K562 (cell line): ENCODE data around the gene DNMT1. TPM values are rescaled to one million over a fixed set of nuclear protein-coding genes. Genes with fewer than 3 reads are reported as not detected.

Experiments used
- ATAC-seq: fragments of 200-7000 bp; cut with Tn5 transposase; 3 replicates; pipeline ENCODE4 v1.9.1; 2020; ENCODE audit warnings: moderate library complexity
- BruUV-seq: library from RNA; stranded (reverse); fragments of 400-500 nt; replicated peaks from 2 replicates; lab custom pipeline; 2021; lab: Mats Ljungman, UMichigan
- CTCF ChIA-PET: fragments of 300-600 bp; formaldehyde crosslinking; extraction: SDS; loops from one replicate; lab custom pipeline; 2021; ENCODE audit warnings: low intra/inter-chr PET ratio; lab: Yijun Ruan, JAX
- POLR2A ChIA-PET: fragments of 300-600, 350-650 bp; sonication (Branson Sonifier 250); formaldehyde crosslinking; extraction: SDS; loops from one replicate; lab custom pipeline; 2021; ENCODE audit warnings: antibody characterized with exemption, inconsistent platforms; lab: Yijun Ruan, JAX
- DNase-seq, 4 experiments: peaks; one replicate each; pipeline versions ENCODE4 v3.0.0 to v3.0.0-alpha.2; 2011 to 2018; ENCODE audit warnings: low spot score in 3 of 4, mixed read lengths in 3 of 4; ENCODE audit errors: extremely low read depth in 1 of 4
- FAIRE-seq: peaks from 2 replicates; lab custom pipeline; 2011; peaks lifted over from hg19 to GRCh38; lab: Jason Lieb, UNC
- H2AFZ ChIP-seq: 2 replicates; pipeline ENCODE4 v1.6.0; 2011; ENCODE audit warnings: low read depth, low read length, control low read depth, inconsistent platforms
- H3K27ac ChIP-seq: fragments of 200-600 bp; 3 replicates; pipeline ENCODE4 v1.8.0; 2011; ENCODE audit warnings: low read depth, mild to moderate bottlenecking, control low read depth, inconsistent platforms, low read length, moderate library complexity, mixed read lengths; ENCODE audit errors: extremely low read depth
- H3K27me3 ChIP-seq, 2 experiments: fragments of 300-600 bp in 1 of 2; 2 replicates in 1 of 2; 3 replicates in 1 of 2; pipeline versions ENCODE4 v1.6.0 to v1.8.0; 2011; ENCODE audit warnings: inconsistent platforms in 2 of 2, low read length in 2 of 2, mild to moderate bottlenecking in 1 of 2, mixed read lengths in 1 of 2, moderate library complexity in 1 of 2; ENCODE audit not compliant: control insufficient read depth in 2 of 2, insufficient read depth in 2 of 2
- H3K36me3 ChIP-seq: fragments of 300-600 bp; 3 replicates; pipeline ENCODE4 v1.8.0; 2011; ENCODE audit warnings: mild to moderate bottlenecking, low read length, inconsistent platforms; ENCODE audit not compliant: control insufficient read depth, insufficient read depth
- H3K4me1 ChIP-seq, 2 experiments: fragments of 200-600 bp in 1 of 2; replicated peaks in 1 of 2; 2 replicates in 1 of 2; 3 replicates in 1 of 2; pipeline versions ENCODE4 v1.5.1 to v1.8.0; 2011; ENCODE audit warnings: inconsistent platforms in 2 of 2, low read length in 2 of 2, mild to moderate bottlenecking in 1 of 2, mixed read lengths in 1 of 2, moderate library complexity in 1 of 2; ENCODE audit not compliant: control insufficient read depth in 2 of 2, insufficient read depth in 2 of 2
- H3K4me2 ChIP-seq: 2 replicates; pipeline ENCODE4 v1.6.1; 2011; ENCODE audit warnings: low read length, control low read depth, inconsistent platforms, mixed read lengths; ENCODE audit not compliant: insufficient read depth
- H3K4me3 ChIP-seq: fragments of 200-600 bp; sonication (generic), shearing (Covaris generic); 2 replicates; pipeline ENCODE4 v1.5.1; 2016; ENCODE audit warnings: control low read depth, inconsistent platforms
- H3K79me2 ChIP-seq: fragments of 200-600 bp; 3 replicates; pipeline ENCODE4 v1.8.0; 2011; ENCODE audit warnings: low read length, inconsistent platforms; ENCODE audit not compliant: control insufficient read depth, insufficient read depth
- H3K9ac ChIP-seq, 2 experiments: 2 replicates each; pipeline versions ENCODE4 v1.6.0 to v1.6.1; 2011; ENCODE audit warnings: low read depth in 2 of 2, low read length in 2 of 2, control low read depth in 1 of 2, inconsistent platforms in 1 of 2, mild to moderate bottlenecking in 1 of 2, mixed read lengths in 1 of 2; ENCODE audit not compliant: insufficient read depth in 1 of 2
- H3K9me1 ChIP-seq: one replicate; pipeline ENCODE4 v1.6.0; 2011; ENCODE audit warnings: inconsistent platforms, mild to moderate bottlenecking, low read length, moderate library complexity; ENCODE audit not compliant: control insufficient read depth, insufficient read depth
- H3K9me3 ChIP-seq: replicated peaks from 2 replicates; pipeline ENCODE4 v1.5.1; 2011; ENCODE audit warnings: low read depth, low read length, inconsistent platforms; ENCODE audit not compliant: control insufficient read depth, insufficient read depth
- H4K20me1 ChIP-seq: replicated peaks from 2 replicates; pipeline ENCODE4 v1.6.1; 2011; ENCODE audit warnings: low read length, inconsistent platforms, mixed read lengths; ENCODE audit not compliant: control insufficient read depth, insufficient read depth
- E2F1 ChIP-seq: sonication (generic); formaldehyde crosslinking; IDR thresholded peaks from 2 replicates; pipeline ENCODE4 v1.8.1; 2023; ENCODE audit warnings: mild to moderate bottlenecking, missing genetic modification reagents, moderate library complexity
- GATA2 ChIP-seq: sonication (generic); formaldehyde crosslinking; IDR thresholded peaks from 2 replicates; pipeline ENCODE4 v1.4.0; 2020; ENCODE audit warnings: mild to moderate bottlenecking, missing genetic modification reagents
- ZBTB40 ChIP-seq, 2 experiments: fragments of 450-650 bp in 1 of 2; sonication (generic) in 1 of 2; formaldehyde crosslinking in 1 of 2; IDR thresholded peaks; 2 replicates each; pipeline versions ENCODE4 v1.7.1 to v1.9.0; 2016 to 2022; ENCODE audit warnings: inconsistent platforms in 1 of 2, mild to moderate bottlenecking in 1 of 2, missing genetic modification reagents in 1 of 2
- ZFP36 ChIP-seq: fragments of 150-350 bp; IDR thresholded peaks from 2 replicates; pipeline ENCODE4 v1.6.1; 2018; ENCODE audit warnings: low read length, low read depth; ENCODE audit not compliant: partially characterized antibody
- WGBS: fragments of 100-300 bp; shearing (Covaris generic); methylation state at CpG from one replicate; pipeline ENCODE4 v1.1.6; 2016; ENCODE audit warnings: low coverage, mixed read lengths; ENCODE audit not compliant: insufficient coverage; ENCODE audit errors: missing lambda C conversion rate; 5-methylcytosine and 5-hydroxymethylcytosine counted together
- in situ Hi-C: fragments of 300-500 bp; cut with MboI; formaldehyde crosslinking; loops from 4 replicates; pipeline ENCODE4 v1.15.0; 2018; ENCODE audit warnings: inconsistent platforms, mixed read lengths
- intact Hi-C: fragments of 100-400 bp; cut with micrococcal nuclease; formaldehyde crosslinking; loops from 2 replicates; pipeline ENCODE4 v1.14.2; 2022
- polyA plus RNA-seq, 8 experiments: library from polyadenylated mRNA; depleted of rRNA in 4 of 8; stranded (reverse) in 5 of 8; unstranded in 3 of 8; fragments of >200 nt; fragmentation: Nextera tagmentation in 2 of 8; fragmentation: Illumina TruSeq in 1 of 8; extraction: Ambion mirVana in 2 of 8; extraction: Trizol in 1 of 8; gene quantifications; 2 replicates each; pipeline versions ENCODE4 v1.2.1 to v1.2.3, GENCODE V29; 2011 to 2014; ENCODE audit warnings: inconsistent platforms in 1 of 8, missing spikeins in 1 of 8
- total RNA-seq, 7 experiments: library from RNA; depleted of rRNA in 6 of 7; stranded (reverse); fragments of >200 nt in 6 of 7; fragmentation: Illumina TruSeq in 2 of 7; extraction: Trizol in 2 of 7; gene quantifications; 2 replicates each; pipeline versions ENCODE4 v1.2.1 to v1.2.3, GENCODE V29; 2011 to 2021; ENCODE audit warnings: low replicate concordance in 1 of 7

Gene DNMT1
- total and polyA plus RNA-seq, 9 of the 15 experiments (the other 6 are each of a cell fraction or from before 2014, with no cell fraction given), result 80.1 to 271 (median 121) TPM

GRCh38 chr19:10203686-10204085, 8.9 kb upstream of the DNMT1 start:
- TF ChIP-seq ZBTB40 (IDR thresholded peaks at IDR 0.05), result peak; percentile 91
- peak; percentile 95 for TF ChIP-seq ZBTB40 (CRISPR knock-in tag; IDR thresholded peaks at IDR 0.05)
- TF ChIP-seq GATA2, result 0 out of 2 replicates have a peak, but pooled peaks have one; percentile 6
- TF ChIP-seq ZFP36, result no peak
- no peak for TF ChIP-seq E2F1 (CRISPR knock-in tag)
- TF ChIP-seq, all 486 proteins: peak for 2
- DNase-seq, result no peak
- no peak overlapping the region for H3K4me2 ChIP-seq
- no peak overlapping the region for H3K4me3 ChIP-seq
- no peak for FAIRE-seq
- H3K9me1 ChIP-seq, result no peaks in the 10 kb centered on the region
- intact Hi-C loops, result no loop called here
- H3K9me3 ChIP-seq, result peaks cover 5% of the 10 kb centered on the region
- ATAC-seq, result no peak
- H3K27ac ChIP-seq, result no peak overlapping the region
- in situ Hi-C loops, result no loop called here
- ChIA-PET POLR2A (interaction anchor here (0.6 kb wide), 1 partner anchor 28 kb away, joined by 3 read pairs; no protein-coding TSS in a partner anchor), CTCF (no interaction called here)
- H3K79me2 ChIP-seq, result no peaks in the 10 kb centered on the region
- H3K36me3 ChIP-seq, result no peaks in the 10 kb centered on the region
- H2AFZ ChIP-seq, result no peak overlapping the region
- no peaks in the 10 kb centered on the region for H4K20me1 ChIP-seq
- no TSS peak for BruUV-seq
- H3K9ac ChIP-seq, result no peak overlapping the region
- H3K27me3 ChIP-seq, result no peaks in the 10 kb centered on the region
- H3K4me1 ChIP-seq, result peaks cover 0 to 3% of the 10 kb centered on the region in 2 experiments; a peak in 1 of 5 replicates
- WGBS, result 64% methylated on average over 3 of the region's 3 CpGs
